Lower lobe of right lung (tissue), 2 donors: Measurements from ENCODE around the gene NAV2. TPM values are rescaled to one million over a fixed set of nuclear protein-coding genes. Genes with fewer than 3 reads are reported as not detected.

Experiments used
- ATAC-seq, 2 donors: fragments of 200-7000 bp; cut with Tn5 transposase; one replicate each; pipeline ENCODE4 v1.9.1; 2020 to 2022; ENCODE audit warnings: mild to moderate bottlenecking in 2 of 2, moderate library complexity in 2 of 2
- DNase-seq: peaks from one replicate; pipeline ENCODE4 v3.0.0-alpha.2; 2020
- H3K27ac ChIP-seq: fragments of 200-600 bp; one replicate; pipeline ENCODE4 v1.8.0; 2022
- H3K27me3 ChIP-seq: fragments of 200-600 bp; one replicate; pipeline ENCODE4 v1.8.0; 2022; ENCODE audit warnings: low read depth
- H3K36me3 ChIP-seq: fragments of 200-600 bp; one replicate; pipeline ENCODE4 v1.8.0; 2022; ENCODE audit warnings: mild to moderate bottlenecking
- H3K4me1 ChIP-seq: fragments of 200-600 bp; one replicate; pipeline ENCODE4 v1.8.0; 2022
- H3K4me3 ChIP-seq: fragments of 200-600 bp; one replicate; pipeline ENCODE4 v1.8.0; 2022; ENCODE audit warnings: mild to moderate bottlenecking
- H3K9me3 ChIP-seq: fragments of 200-600 bp; one replicate; pipeline ENCODE4 v1.8.0; 2022
- intact Hi-C: fragments of 100-400 bp; cut with DNase I; formaldehyde crosslinking; loops from one replicate; pipeline ENCODE4 v1.11.0; 2022
- total RNA-seq: library from RNA; stranded (reverse); fragmentation: NEBNext Ultra II Directional; extraction: Animal tissue kit (Norgen Biotek cat#: 25700); gene quantifications from one replicate; pipeline ENCODE4 v1.2.1, GENCODE V29; 2021
- TF ChIP-seq, protein P1 (sequence below): fragments of 200-600 bp; IDR thresholded peaks from one replicate; pipeline ENCODE4 v1.8.0; 2022; ENCODE audit warnings: antibody characterized with exemption, mild to moderate bottlenecking
- donor health status: DM: no; HTN: yes; CAD: no; lungs with severe emphysema.

The NAV2 gene
- total RNA-seq, 1 donor from 2014 or later = 36.9 TPM

DNA sequence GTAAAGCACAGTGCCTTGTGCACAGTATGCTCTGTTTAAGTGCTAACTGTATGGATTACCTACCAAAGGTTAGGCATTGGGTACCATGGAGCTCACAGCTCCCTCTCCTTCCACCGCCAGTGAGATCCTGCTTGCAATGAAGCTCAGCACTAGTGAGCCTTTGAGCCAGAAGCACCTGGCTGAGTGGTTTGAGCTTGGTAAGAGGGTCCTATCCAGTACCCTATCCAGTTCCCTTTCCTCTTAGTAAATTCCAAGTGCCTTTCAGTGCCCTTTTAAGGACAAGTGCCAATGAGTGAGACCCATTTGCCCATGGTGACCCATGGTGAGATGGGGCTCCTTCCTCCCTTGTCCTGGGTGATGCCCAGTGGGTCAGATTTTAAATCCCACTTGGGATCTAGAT is 43.1 kb upstream of the NAV2 start:
- Histone ChIP-seq H3K27me3 (no peaks in the 10 kb centered on the region), H3K4me3 (no peak overlapping the region), H3K36me3 (no peaks in the 10 kb centered on the region), H3K27ac (no peak overlapping the region), H3K9me3 (no peaks in the 10 kb centered on the region), H3K4me1 (peaks cover 30% of the 10 kb centered on the region)
- ATAC-seq (no peak), DNase-seq (no peak)
- TF ChIP-seq, protein P1, sequence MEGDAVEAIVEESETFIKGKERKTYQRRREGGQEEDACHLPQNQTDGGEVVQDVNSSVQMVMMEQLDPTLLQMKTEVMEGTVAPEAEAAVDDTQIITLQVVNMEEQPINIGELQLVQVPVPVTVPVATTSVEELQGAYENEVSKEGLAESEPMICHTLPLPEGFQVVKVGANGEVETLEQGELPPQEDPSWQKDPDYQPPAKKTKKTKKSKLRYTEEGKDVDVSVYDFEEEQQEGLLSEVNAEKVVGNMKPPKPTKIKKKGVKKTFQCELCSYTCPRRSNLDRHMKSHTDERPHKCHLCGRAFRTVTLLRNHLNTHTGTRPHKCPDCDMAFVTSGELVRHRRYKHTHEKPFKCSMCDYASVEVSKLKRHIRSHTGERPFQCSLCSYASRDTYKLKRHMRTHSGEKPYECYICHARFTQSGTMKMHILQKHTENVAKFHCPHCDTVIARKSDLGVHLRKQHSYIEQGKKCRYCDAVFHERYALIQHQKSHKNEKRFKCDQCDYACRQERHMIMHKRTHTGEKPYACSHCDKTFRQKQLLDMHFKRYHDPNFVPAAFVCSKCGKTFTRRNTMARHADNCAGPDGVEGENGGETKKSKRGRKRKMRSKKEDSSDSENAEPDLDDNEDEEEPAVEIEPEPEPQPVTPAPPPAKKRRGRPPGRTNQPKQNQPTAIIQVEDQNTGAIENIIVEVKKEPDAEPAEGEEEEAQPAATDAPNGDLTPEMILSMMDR = no peak
- intact Hi-C loops = no loop called here

DNA sequence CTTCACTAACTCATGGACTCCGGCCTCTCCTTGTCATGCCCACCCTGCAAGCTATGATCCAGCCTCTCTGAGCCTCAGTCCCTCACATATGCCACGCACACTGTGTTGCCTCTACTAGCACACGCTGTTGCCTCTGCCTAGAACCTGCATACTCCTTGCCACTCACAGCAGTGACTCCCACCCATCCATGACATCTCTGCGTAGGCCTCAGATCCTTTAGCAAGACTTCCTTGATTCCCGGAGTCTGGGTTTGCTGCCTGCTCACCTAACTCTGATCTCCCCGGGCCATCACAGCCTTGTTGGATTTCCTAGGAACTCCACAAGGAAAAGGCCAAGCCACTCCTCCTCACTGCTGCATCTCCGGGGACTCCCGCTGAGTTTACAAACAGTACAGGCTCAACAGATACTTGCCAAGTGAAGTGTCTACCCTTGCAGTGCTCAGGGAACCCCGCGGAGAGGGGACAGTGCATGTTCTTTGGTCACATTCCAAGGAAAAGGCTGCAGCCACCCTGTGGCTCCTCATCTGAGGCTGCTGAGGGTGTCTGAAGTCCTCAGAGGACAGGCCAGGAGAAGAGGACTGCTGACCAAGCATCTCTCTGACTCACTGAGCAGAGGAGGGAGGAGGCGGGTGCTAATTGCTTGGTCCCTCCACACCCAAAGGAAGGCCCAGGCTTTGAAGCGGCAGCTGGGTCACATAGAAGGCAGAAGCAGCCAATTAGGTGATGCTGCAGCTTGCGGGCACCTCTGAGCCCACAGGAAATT is 42.4 kb upstream of the NAV2 start:
- H3K27ac ChIP-seq = no peak overlapping the region
- TF ChIP-seq, protein P1 = no peak
- peaks cover 29% of the 10 kb centered on the region for H3K4me1 ChIP-seq
- DNase-seq (no peak), ATAC-seq (no peak)
- H3K27me3 ChIP-seq = no peaks in the 10 kb centered on the region
- no peak overlapping the region for H3K4me3 ChIP-seq
- H3K9me3 ChIP-seq = no peaks in the 10 kb centered on the region
- intact Hi-C loops = no loop called here
- no peaks in the 10 kb centered on the region for H3K36me3 ChIP-seq

- H3K27ac ChIP-seq = no peak overlapping the region
- intact Hi-C loops = no loop called here
Measured at GRCh38 chr11:19672586-19673206, 39.9 kb upstream of the NAV2 start.

GRCh38 chr11:19673924-19674729 is 38.5 kb upstream of the NAV2 start:
- intact Hi-C loops = no loop called here
- Histone ChIP-seq H3K27ac (peak overlapping the region; percentile 68), H3K36me3 (no peaks in the 10 kb centered on the region), H3K27me3 (no peaks in the 10 kb centered on the region), H3K4me1 (peaks cover 40% of the 10 kb centered on the region), H3K9me3 (no peaks in the 10 kb centered on the region), H3K4me3 (no peak overlapping the region)
- DNase-seq (peak; percentile 77), ATAC-seq (peak; percentile 89 to 93)
- TF ChIP-seq, protein P1 = no peak

More at GRCh38 chr11:19672586-19673206, 39.9 kb upstream of the NAV2 start:
- TF ChIP-seq, protein P1 = no peak
- Histone ChIP-seq H3K36me3 (no peaks in the 10 kb centered on the region), H3K4me1 (peaks cover 40% of the 10 kb centered on the region), H3K27me3 (no peaks in the 10 kb centered on the region), H3K9me3 (no peaks in the 10 kb centered on the region), H3K4me3 (no peak overlapping the region)
- no peak for DNase-seq
- ATAC-seq = no peak

- Histone ChIP-seq H3K27ac (peak overlapping the region; percentile 68), H3K4me1 (peaks cover 44% of the 10 kb centered on the region)
Measured at GRCh38 chr11:19674836-19675235, 37.8 kb upstream of the NAV2 start.

More at GRCh38 chr11:19674836-19675235, 37.8 kb upstream of the NAV2 start:
- Histone ChIP-seq H3K27me3 (no peaks in the 10 kb centered on the region), H3K9me3 (no peaks in the 10 kb centered on the region), H3K4me3 (no peak overlapping the region), H3K36me3 (no peaks in the 10 kb centered on the region)
- ATAC-seq (no peak), DNase-seq (no peak)
- intact Hi-C loops = no loop called here
- TF ChIP-seq, protein P1 = no peak
